Measurements from ENCODE around the gene OCSTAMP.

DNA sequence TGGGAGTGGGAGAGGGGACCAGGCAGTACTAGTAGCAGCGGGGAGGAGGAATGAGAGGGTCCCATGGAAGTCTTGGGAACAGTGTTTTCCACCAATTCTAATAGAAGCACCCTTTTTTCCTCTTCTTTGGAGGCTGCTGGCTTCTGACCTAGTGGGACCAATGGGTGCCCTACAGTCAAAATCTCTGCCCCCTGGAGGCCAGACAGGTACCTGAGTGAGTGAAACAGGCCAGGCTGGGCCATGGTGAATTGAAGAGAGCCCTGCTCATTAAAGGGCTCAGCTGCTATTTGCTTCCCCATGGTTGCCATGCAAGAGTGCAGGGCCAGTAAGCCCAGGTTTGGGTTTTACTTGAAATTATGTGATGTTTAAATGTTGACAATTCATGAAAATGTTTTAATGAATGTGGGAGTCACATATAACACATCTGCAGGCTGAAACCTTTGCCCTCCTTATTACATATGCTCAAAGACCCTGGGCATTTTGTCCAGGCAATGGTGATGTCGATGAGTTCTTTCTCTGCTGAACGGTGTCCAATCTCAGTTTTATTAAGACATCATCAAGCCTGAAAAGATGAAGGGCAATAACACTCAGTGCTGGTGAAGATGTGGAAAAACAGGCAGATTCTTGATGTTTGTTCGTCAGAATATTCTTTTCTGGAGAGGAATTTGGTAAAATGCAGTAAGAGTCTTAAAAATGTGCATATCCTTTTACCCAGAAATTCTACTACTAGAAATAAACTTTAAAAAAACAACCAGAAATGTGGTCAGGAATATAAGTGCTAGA is 42.3 kb upstream of the OCSTAMP start:
- TF ChIP-seq, protein P1, sequence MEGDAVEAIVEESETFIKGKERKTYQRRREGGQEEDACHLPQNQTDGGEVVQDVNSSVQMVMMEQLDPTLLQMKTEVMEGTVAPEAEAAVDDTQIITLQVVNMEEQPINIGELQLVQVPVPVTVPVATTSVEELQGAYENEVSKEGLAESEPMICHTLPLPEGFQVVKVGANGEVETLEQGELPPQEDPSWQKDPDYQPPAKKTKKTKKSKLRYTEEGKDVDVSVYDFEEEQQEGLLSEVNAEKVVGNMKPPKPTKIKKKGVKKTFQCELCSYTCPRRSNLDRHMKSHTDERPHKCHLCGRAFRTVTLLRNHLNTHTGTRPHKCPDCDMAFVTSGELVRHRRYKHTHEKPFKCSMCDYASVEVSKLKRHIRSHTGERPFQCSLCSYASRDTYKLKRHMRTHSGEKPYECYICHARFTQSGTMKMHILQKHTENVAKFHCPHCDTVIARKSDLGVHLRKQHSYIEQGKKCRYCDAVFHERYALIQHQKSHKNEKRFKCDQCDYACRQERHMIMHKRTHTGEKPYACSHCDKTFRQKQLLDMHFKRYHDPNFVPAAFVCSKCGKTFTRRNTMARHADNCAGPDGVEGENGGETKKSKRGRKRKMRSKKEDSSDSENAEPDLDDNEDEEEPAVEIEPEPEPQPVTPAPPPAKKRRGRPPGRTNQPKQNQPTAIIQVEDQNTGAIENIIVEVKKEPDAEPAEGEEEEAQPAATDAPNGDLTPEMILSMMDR (IDR thresholded peaks at IDR 0.05), result no peak
- no peak for TF ChIP-seq POLR2A (IDR thresholded peaks at IDR 0.05)

Measured in adrenal gland (tissue), 5 donors.